ENCODE measurements around the gene OVOL2.

GRCh38 chr20:17993546-17993945 is 64.2 kb downstream of the OVOL2 start:
- TF ChIP-seq CTCF (IDR thresholded peaks at IDR 0.05 in 2 of 3, conservative IDR thresholded peaks at IDR 0.05 in 1 of 3; ENCODE audit: control insufficient read depth in 2 of 3, extremely low read depth in 1 of 3, insufficient read depth in 1 of 3, low read depth in 3 of 3, low read length in 3 of 3) (no peak), ZBTB33 (IDR thresholded peaks at IDR 0.05) (no peak), CREB1 (IDR thresholded peaks at IDR 0.05; ENCODE audit: low read depth) (no peak), EZH2 (IDR thresholded peaks at IDR 0.05; ENCODE audit: borderline replicate concordance, control insufficient read depth, low read depth, low read length) (no peak), HDAC2 (IDR thresholded peaks at IDR 0.05) (no peak), POLR2A (IDR thresholded peaks at IDR 0.05; ENCODE audit: low read depth, low read length) (no peak), TCF12 (IDR thresholded peaks at IDR 0.05; ENCODE audit: low read depth, low read length) (no peak), PBX3 (IDR thresholded peaks at IDR 0.05; ENCODE audit: insufficient replicate concordance, low read depth, low read length) (no peak), SMAD1 (IDR thresholded peaks at IDR 0.05; ENCODE audit: low read depth, partially characterized antibody) (no peak)
